SK-N-SH (cell line): ENCODE data around the gene SLFN14.

ENCODE experiments used
- CTCF ChIP-seq: fragments of 200-600 bp; sonication (generic); IDR thresholded peaks from 2 replicates; pipeline ENCODE4 v1.6.1; 2017; ENCODE audit warnings: antibody characterized with exemption, mild to moderate bottlenecking, moderate library complexity
- EP300 ChIP-seq, 2 experiments: IDR thresholded peaks; 2 replicates each; pipeline versions ENCODE4 v1.4.0 to v1.6.1; 2012; ENCODE audit warnings: borderline replicate concordance in 1 of 2, low read depth in 1 of 2, low read length in 1 of 2
- FOXM1 ChIP-seq: IDR thresholded peaks from 2 replicates; pipeline ENCODE4 v1.4.0; 2012; ENCODE audit warnings: low read depth, mild to moderate bottlenecking
- GABPA ChIP-seq: IDR thresholded peaks from 2 replicates; pipeline ENCODE4 v1.4.0; 2012; ENCODE audit warnings: low read depth, mild to moderate bottlenecking
- POLR2AphosphoS5 ChIP-seq: IDR thresholded peaks from 2 replicates; pipeline ENCODE4 v1.6.1; 2012; ENCODE audit warnings: low read depth, low read length

- no peak for TF ChIP-seq CTCF
- TF ChIP-seq FOXM1: no peak
- TF ChIP-seq EP300 (IDR thresholded peaks at IDR 0.05; ENCODE audit: borderline replicate concordance in 1 of 2, low read depth in 1 of 2, low read length in 1 of 2): no peak
- no peak for TF ChIP-seq GABPA
- TF ChIP-seq POLR2AphosphoS5: no peak
Observed at GRCh38 chr17:35519439-35519838, 41.2 kb downstream of the SLFN14 start.
